G401.6 (cell line): Measurements from ENCODE around the gene HPN.
"Not testable (repeated sequence)": the region's sequence is repeated elsewhere in the genome, so short reads cannot be mapped to it uniquely, and the experiment has no call there.

ENCODE experiments used
- FAIRE-seq: peaks from 2 replicates; lab custom pipeline; 2012; peaks lifted over from hg19 to GRCh38; lab: Jason Lieb, UNC

HPN gene

GRCh38 chr19:35009424-35010415 lies 31.8 kb upstream of the HPN start:
- FAIRE-seq, result no peak

GRCh38 chr19:35011091-35011689 lies 30.3 kb upstream of the HPN start:
- FAIRE-seq, result no peak

- no peak for FAIRE-seq
Observed at GRCh38 chr19:35011737-35012682, 29.5 kb upstream of the HPN start.

- peak; percentile 59 for FAIRE-seq
Observed at GRCh38 chr19:35013041-35013819, 28.3 kb upstream of the HPN start.

- FAIRE-seq, result no peak
Observed at GRCh38 chr19:35013820-35014754, 27.4 kb upstream of the HPN start.

GRCh38 chr19:35014774-35015173 lies 26.7 kb upstream of the HPN start:
- not testable (repeated sequence) for FAIRE-seq

- FAIRE-seq, result no peak
Observed at GRCh38 chr19:35015270-35015953, 26.1 kb upstream of the HPN start.

- FAIRE-seq, result no peak
Observed at GRCh38 chr19:35015954-35016351, 25.6 kb upstream of the HPN start.

GRCh38 chr19:35017507-35017906 lies 24.0 kb upstream of the HPN start:
- FAIRE-seq, result no peak

- FAIRE-seq, result no peak
Observed at GRCh38 chr19:35018379-35018778, 23.1 kb upstream of the HPN start.

- FAIRE-seq, result no peak
Observed at GRCh38 chr19:35019144-35019543, 22.4 kb upstream of the HPN start.

- FAIRE-seq, result no peak
Observed at GRCh38 chr19:35021016-35021415, 20.5 kb upstream of the HPN start.

GRCh38 chr19:35021596-35021995 lies 19.9 kb upstream of the HPN start:
- no peak for FAIRE-seq

- FAIRE-seq, result no peak
Observed at GRCh38 chr19:35022460-35022859, 19.1 kb upstream of the HPN start.

GRCh38 chr19:35023428-35023827 lies 18.1 kb upstream of the HPN start:
- FAIRE-seq, result no peak

GRCh38 chr19:35024095-35024494 lies 17.4 kb upstream of the HPN start:
- FAIRE-seq, result no peak

- FAIRE-seq, result no peak
Observed at GRCh38 chr19:35025969-35026368, 15.6 kb upstream of the HPN start.

GRCh38 chr19:35026418-35026817 lies 15.1 kb upstream of the HPN start:
- FAIRE-seq, result no peak

GRCh38 chr19:35027009-35027408 lies 14.5 kb upstream of the HPN start:
- FAIRE-seq, result no peak
